Neural cell (in vitro differentiated cells): ENCODE measurements around the gene SIVA1. TPM values are rescaled to one million over a fixed set of nuclear protein-coding genes. Genes with fewer than 3 reads are reported as not detected.

ENCODE experiments used
- H2AFZ ChIP-seq: fragments of 200-600, 300-800 bp; sonication (generic), shearing (Covaris generic); 2 replicates; pipeline ENCODE4 v1.6.0; 2014; ENCODE audit warnings: low read depth, mild to moderate bottlenecking, antibody characterized with exemption, low read length, moderate library complexity
- H3F3A ChIP-seq: fragments of 200-600 bp; shearing (Covaris generic); 2 replicates; pipeline ENCODE4 v1.6.1; 2016; ENCODE audit warnings: mild to moderate bottlenecking, moderate library complexity, mixed read lengths, antibody characterized with exemption, low read length; ENCODE audit not compliant: insufficient read depth, poor library complexity, severe bottlenecking
- H3K27ac ChIP-seq: fragments of 200-600, 300-800 bp; sonication (generic), shearing (Covaris generic); 2 replicates; pipeline ENCODE4 v1.5.1; 2014; ENCODE audit warnings: mild to moderate bottlenecking, low read length, moderate library complexity
- H3K27me3 ChIP-seq: fragments of 300-800, 200-600 bp; sonication (generic), shearing (Covaris generic); 2 replicates; pipeline ENCODE4 v1.6.0; 2014; ENCODE audit warnings: mild to moderate bottlenecking, low read depth, low read length, moderate library complexity; ENCODE audit not compliant: insufficient read depth
- H3K36me3 ChIP-seq: fragments of 300-800, 200-600 bp; sonication (generic), shearing (Covaris generic); 2 replicates; pipeline ENCODE4 v1.5.1; 2014; ENCODE audit warnings: mild to moderate bottlenecking, antibody characterized with exemption, low read length, moderate library complexity; ENCODE audit not compliant: insufficient read depth
- H3K4me2 ChIP-seq: fragments of 300-800, 200-600 bp; sonication (generic), shearing (Covaris generic); 2 replicates; pipeline ENCODE4 v1.6.0; 2014; ENCODE audit warnings: mild to moderate bottlenecking, low read length
- H3K4me3 ChIP-seq: fragments of 300-800, 200-600 bp; sonication (generic), shearing (Covaris generic); 2 replicates; pipeline ENCODE4 v1.5.1; 2014; ENCODE audit warnings: mild to moderate bottlenecking, low read length, moderate library complexity
- H3K79me2 ChIP-seq: fragments of 200-600 bp; shearing (Covaris generic); replicated peaks from 2 replicates; pipeline ENCODE4 v1.6.0; 2014; ENCODE audit warnings: mild to moderate bottlenecking, low read length, moderate library complexity; ENCODE audit not compliant: insufficient read depth
- H3K9ac ChIP-seq: fragments of 300-800, 200-600 bp; sonication (generic), shearing (Covaris generic); 2 replicates; pipeline ENCODE4 v1.6.1; 2016; ENCODE audit warnings: mild to moderate bottlenecking, low read length, mixed read lengths
- H3K9me2 ChIP-seq: fragments of 200-600 bp; shearing (Covaris generic); 2 replicates; pipeline ENCODE4 v1.6.1; 2016; ENCODE audit warnings: mild to moderate bottlenecking, low read length, mixed read lengths; ENCODE audit not compliant: insufficient read depth
- H3K9me3 ChIP-seq: fragments of 200-600, 300-800 bp; sonication (generic), shearing (Covaris generic); 2 replicates; pipeline ENCODE4 v1.6.1; 2016; ENCODE audit warnings: mild to moderate bottlenecking, mixed run types, low read length, moderate library complexity, mixed read lengths
- H4K20me1 ChIP-seq: fragments of 200-600 bp; shearing (Covaris generic); 2 replicates; pipeline ENCODE4 v1.6.1; 2016; ENCODE audit warnings: mild to moderate bottlenecking, mixed run types; ENCODE audit not compliant: insufficient read depth
- EP300 ChIP-seq: fragments of 450-650 bp; conservative IDR thresholded peaks from 2 replicates; pipeline ENCODE4 v1.6.1; 2014; ENCODE audit warnings: antibody characterized with exemption, mild to moderate bottlenecking, moderate library complexity; ENCODE audit not compliant: poor library complexity, severe bottlenecking
- EZH2 ChIP-seq: fragments of 200-600, 300-800 bp; shearing (Covaris generic), sonication (generic); IDR thresholded peaks from 2 replicates; pipeline ENCODE4 v1.6.1; 2014; ENCODE audit warnings: antibody characterized with exemption, low read length, borderline replicate concordance, mild to moderate bottlenecking; ENCODE audit not compliant: insufficient read depth, poor library complexity, severe bottlenecking
- MXI1 ChIP-seq: fragments of 450-650 bp; conservative IDR thresholded peaks from 2 replicates; pipeline ENCODE4 v1.6.1; 2014; ENCODE audit warnings: antibody characterized with exemption, mild to moderate bottlenecking; ENCODE audit not compliant: poor library complexity, severe bottlenecking
- POLR2AphosphoS5 ChIP-seq: IDR thresholded peaks from 2 replicates; pipeline ENCODE4 v1.6.1; 2012
- RAD21 ChIP-seq: fragments of 450-650 bp; conservative IDR thresholded peaks from 2 replicates; pipeline ENCODE4 v1.6.1; 2014; ENCODE audit warnings: antibody characterized with exemption, mild to moderate bottlenecking, moderate library complexity
- REST ChIP-seq: IDR thresholded peaks from 2 replicates; pipeline ENCODE4 v1.6.1; 2012; ENCODE audit warnings: borderline replicate concordance
- SMC3 ChIP-seq: fragments of 450-650 bp; conservative IDR thresholded peaks from 2 replicates; pipeline ENCODE4 v1.6.1; 2014; ENCODE audit warnings: antibody characterized with exemption, mild to moderate bottlenecking, moderate library complexity; ENCODE audit not compliant: poor library complexity
- TAF1 ChIP-seq: IDR thresholded peaks from 2 replicates; pipeline ENCODE4 v1.6.1; 2012; ENCODE audit warnings: low read depth
- polyA plus RNA-seq: library from polyadenylated mRNA; depleted of rRNA; stranded (reverse); fragments of >200 nt; gene quantifications from 2 replicates; pipeline ENCODE4 v1.2.3, GENCODE V29; 2014
- TF ChIP-seq, protein P1 (sequence below): fragments of 450-650 bp; IDR thresholded peaks from 2 replicates; pipeline ENCODE4 v1.5.1; 2014; ENCODE audit warnings: antibody characterized with exemption, mild to moderate bottlenecking, moderate library complexity; ENCODE audit not compliant: poor library complexity, severe bottlenecking

The SIVA1 gene
- polyA plus RNA-seq, 1 donor from 2014 or later, result 180 TPM

DNA sequence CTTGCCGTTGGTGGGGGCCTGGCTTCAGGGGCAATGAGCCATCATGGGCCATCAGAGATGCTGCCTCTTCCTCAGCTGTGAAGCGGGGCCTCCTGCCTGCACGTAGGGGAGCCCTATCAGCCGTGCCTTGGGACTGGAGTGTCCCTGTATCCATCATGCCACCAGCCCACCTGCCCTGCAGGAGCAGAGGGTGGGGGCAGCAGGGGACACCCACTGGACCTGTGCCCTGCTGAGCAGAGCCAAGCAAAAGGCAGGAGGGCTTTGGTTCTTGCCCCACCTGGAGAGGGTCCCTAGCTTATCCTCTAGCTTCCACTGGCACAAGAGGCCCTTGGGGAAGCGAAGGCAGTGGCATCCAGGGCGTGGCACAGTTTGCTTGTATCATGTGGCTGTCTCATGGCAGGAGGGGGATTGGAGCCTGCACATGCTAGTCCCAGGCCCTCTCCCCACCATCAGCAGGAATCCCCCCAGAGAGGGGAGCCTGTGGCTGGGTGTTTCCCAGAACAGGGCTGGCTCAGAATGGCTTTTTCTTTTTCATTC lies 18.8 kb upstream of the SIVA1 start:
- no peaks in the 10 kb centered on the region for H3F3A ChIP-seq
- no peaks in the 10 kb centered on the region for H3K9me3 ChIP-seq
- H3K4me2 ChIP-seq, result no peak overlapping the region
- no peak for TF ChIP-seq POLR2AphosphoS5
- TF ChIP-seq RAD21, result no peak
- no peak for TF ChIP-seq SMC3
- no peak for TF ChIP-seq TAF1
- no peak overlapping the region for H3K4me3 ChIP-seq
- H4K20me1 ChIP-seq, result no peaks in the 10 kb centered on the region
- H3K9me2 ChIP-seq, result no peaks in the 10 kb centered on the region
- no peaks in the 10 kb centered on the region for H3K36me3 ChIP-seq
- no peak overlapping the region for H2AFZ ChIP-seq
- H3K27me3 ChIP-seq, result no peaks in the 10 kb centered on the region
- no peaks in the 10 kb centered on the region for H3K79me2 ChIP-seq
- H3K9ac ChIP-seq, result no peak overlapping the region
- H3K27ac ChIP-seq, result no peak overlapping the region

GRCh38 chr14:104734601-104734990 lies 18.4 kb upstream of the SIVA1 start:
- H3K9ac ChIP-seq, result no peak overlapping the region
- H3K9me3 ChIP-seq, result no peaks in the 10 kb centered on the region

More at GRCh38 chr14:104734601-104734990, 18.4 kb upstream of the SIVA1 start:
- no peaks in the 10 kb centered on the region for H3K9me2 ChIP-seq
- TF ChIP-seq RAD21 (no peak), REST (no peak), POLR2AphosphoS5 (no peak), TAF1 (no peak), SMC3 (no peak), EZH2 (no peak), MXI1 (no peak), EP300 (no peak)
- TF ChIP-seq, protein P1, sequence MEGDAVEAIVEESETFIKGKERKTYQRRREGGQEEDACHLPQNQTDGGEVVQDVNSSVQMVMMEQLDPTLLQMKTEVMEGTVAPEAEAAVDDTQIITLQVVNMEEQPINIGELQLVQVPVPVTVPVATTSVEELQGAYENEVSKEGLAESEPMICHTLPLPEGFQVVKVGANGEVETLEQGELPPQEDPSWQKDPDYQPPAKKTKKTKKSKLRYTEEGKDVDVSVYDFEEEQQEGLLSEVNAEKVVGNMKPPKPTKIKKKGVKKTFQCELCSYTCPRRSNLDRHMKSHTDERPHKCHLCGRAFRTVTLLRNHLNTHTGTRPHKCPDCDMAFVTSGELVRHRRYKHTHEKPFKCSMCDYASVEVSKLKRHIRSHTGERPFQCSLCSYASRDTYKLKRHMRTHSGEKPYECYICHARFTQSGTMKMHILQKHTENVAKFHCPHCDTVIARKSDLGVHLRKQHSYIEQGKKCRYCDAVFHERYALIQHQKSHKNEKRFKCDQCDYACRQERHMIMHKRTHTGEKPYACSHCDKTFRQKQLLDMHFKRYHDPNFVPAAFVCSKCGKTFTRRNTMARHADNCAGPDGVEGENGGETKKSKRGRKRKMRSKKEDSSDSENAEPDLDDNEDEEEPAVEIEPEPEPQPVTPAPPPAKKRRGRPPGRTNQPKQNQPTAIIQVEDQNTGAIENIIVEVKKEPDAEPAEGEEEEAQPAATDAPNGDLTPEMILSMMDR, result no peak
- no peaks in the 10 kb centered on the region for H3F3A ChIP-seq
- H2AFZ ChIP-seq, result no peak overlapping the region
- H3K27me3 ChIP-seq, result no peaks in the 10 kb centered on the region
- H3K79me2 ChIP-seq, result no peaks in the 10 kb centered on the region
- no peaks in the 10 kb centered on the region for H4K20me1 ChIP-seq
- no peak overlapping the region for H3K27ac ChIP-seq
- no peak overlapping the region for H3K4me2 ChIP-seq
- H3K36me3 ChIP-seq, result no peaks in the 10 kb centered on the region
- no peak overlapping the region for H3K4me3 ChIP-seq
